ENCODE results near the gene TPBGL.

DNA sequence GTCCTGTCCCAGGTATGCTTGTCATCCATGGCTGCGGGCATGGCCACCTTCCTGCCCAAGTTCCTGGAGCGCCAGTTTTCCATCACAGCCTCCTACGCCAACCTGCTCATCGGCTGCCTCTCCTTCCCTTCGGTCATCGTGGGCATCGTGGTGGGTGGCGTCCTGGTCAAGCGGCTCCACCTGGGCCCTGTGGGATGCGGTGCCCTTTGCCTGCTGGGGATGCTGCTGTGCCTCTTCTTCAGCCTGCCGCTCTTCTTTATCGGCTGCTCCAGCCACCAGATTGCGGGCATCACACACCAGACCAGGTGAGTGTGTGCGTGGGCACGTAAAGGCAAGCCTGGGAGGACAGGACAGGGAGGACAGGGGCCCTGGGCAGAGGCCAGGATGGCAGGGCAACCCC, 47.3 kb upstream of the TPBGL start:
- TF ChIP-seq, protein P1, sequence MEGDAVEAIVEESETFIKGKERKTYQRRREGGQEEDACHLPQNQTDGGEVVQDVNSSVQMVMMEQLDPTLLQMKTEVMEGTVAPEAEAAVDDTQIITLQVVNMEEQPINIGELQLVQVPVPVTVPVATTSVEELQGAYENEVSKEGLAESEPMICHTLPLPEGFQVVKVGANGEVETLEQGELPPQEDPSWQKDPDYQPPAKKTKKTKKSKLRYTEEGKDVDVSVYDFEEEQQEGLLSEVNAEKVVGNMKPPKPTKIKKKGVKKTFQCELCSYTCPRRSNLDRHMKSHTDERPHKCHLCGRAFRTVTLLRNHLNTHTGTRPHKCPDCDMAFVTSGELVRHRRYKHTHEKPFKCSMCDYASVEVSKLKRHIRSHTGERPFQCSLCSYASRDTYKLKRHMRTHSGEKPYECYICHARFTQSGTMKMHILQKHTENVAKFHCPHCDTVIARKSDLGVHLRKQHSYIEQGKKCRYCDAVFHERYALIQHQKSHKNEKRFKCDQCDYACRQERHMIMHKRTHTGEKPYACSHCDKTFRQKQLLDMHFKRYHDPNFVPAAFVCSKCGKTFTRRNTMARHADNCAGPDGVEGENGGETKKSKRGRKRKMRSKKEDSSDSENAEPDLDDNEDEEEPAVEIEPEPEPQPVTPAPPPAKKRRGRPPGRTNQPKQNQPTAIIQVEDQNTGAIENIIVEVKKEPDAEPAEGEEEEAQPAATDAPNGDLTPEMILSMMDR (IDR thresholded peaks at IDR 0.05) = no peak
- TF ChIP-seq POLR2A (IDR thresholded peaks at IDR 0.05) = no peak

All from ovary (tissue), 3 donors.